NCI-H748 treated with DMSO at 0.1 percent for 48 hours (cell line): ENCODE measurements around the gene QPRT.
"Not testable (repeated sequence)": the region's sequence is repeated elsewhere in the genome, so short reads cannot be mapped to it uniquely, and the experiment has no call there.

ENCODE experiments used
- DNase-seq: peaks from one replicate; lab custom pipeline; 2025; lab: John Stamatoyannopoulos, UW

QPRT gene

DNA sequence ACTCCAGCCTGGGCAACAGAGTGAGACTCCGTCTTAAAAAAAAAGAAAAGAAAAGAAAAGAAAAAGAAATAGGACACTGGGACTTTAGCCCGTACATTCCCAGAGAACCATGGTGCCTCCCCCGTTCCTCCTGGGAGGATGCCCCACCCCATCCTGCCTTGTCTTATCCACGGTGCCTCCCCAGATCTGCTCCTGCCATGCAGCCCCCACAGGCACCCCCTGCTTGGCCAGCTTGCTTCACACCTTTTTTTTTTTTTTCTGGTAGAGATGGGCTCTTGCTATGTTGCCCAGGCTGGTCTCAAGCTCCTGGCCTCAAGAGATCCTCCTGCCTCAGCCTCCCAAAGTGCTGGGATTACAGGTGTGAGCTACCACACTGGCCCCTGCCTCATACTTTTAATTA, 67.5 kb downstream of the QPRT start:
- DNase-seq, result not testable (repeated sequence)
